Measurements from ENCODE around the gene GIGYF2. TPM values are rescaled to one million over a fixed set of nuclear protein-coding genes. Genes with fewer than 3 reads are reported as not detected.

Gene GIGYF2
- total RNA-seq, 1 experiment from 2014 or later = 68.3 TPM

GRCh38 chr2:232741972-232742371 lies 44.8 kb downstream of the GIGYF2 start:
- H3K36me3 ChIP-seq (ENCODE audit: control insufficient read depth, insufficient read depth, low read length) = peaks cover 1% of the 10 kb centered on the region; the same call in 1 of the 2 replicates
- no peak for DNase-seq (ENCODE audit: low read depth, low spot score)
- in situ Hi-C loops (cut with HindIII; ENCODE audit: low pct_unique_long_range_greater_than_20kb, low sequenced_read_pairs) (no loop called here), intact Hi-C loops (cut with micrococcal nuclease; ENCODE audit: unreplicated experiment) (no loop called here)
- no peaks in the 10 kb centered on the region for H3K9me3 ChIP-seq (ENCODE audit: control insufficient read depth, insufficient read depth, low read depth, low read length)
- no peak overlapping the region for H3K4me3 ChIP-seq (ENCODE audit: low read depth in 2 of 2, low read length in 2 of 2)
- POLR2A ChIA-PET = no interaction called here
- H3K4me1 ChIP-seq (ENCODE audit: control insufficient read depth, insufficient read depth, low read length) = peaks cover 10% of the 10 kb centered on the region; the same call in 1 of the 2 replicates
- no peak for ATAC-seq
- no peak overlapping the region for H3K27ac ChIP-seq (ENCODE audit: low read length)
- H3K27me3 ChIP-seq (ENCODE audit: control insufficient read depth, insufficient read depth, low read length) = no peaks in the 10 kb centered on the region
- CTCF ChIA-PET = no interaction called here
- TF ChIP-seq TCF7L2 (IDR thresholded peaks at IDR 0.05; ENCODE audit: low read depth, low read length) = no peak
- TF ChIP-seq POLR2AphosphoS5 (IDR thresholded peaks at IDR 0.05; ENCODE audit: low read depth, low read length) = no peak
- TF ChIP-seq REST (IDR thresholded peaks at IDR 0.05; ENCODE audit: insufficient read depth in 1 of 2, low read depth in 2 of 2, low read length in 1 of 2) = no peak
- no peak for TF ChIP-seq SIN3A (IDR thresholded peaks at IDR 0.05; ENCODE audit: borderline replicate concordance, insufficient read depth, low read depth, low read length)
- TF ChIP-seq CTCF (IDR thresholded peaks at IDR 0.05) = no peak
- no TSS peak for BruUV-seq (replicated peaks)

DNA sequence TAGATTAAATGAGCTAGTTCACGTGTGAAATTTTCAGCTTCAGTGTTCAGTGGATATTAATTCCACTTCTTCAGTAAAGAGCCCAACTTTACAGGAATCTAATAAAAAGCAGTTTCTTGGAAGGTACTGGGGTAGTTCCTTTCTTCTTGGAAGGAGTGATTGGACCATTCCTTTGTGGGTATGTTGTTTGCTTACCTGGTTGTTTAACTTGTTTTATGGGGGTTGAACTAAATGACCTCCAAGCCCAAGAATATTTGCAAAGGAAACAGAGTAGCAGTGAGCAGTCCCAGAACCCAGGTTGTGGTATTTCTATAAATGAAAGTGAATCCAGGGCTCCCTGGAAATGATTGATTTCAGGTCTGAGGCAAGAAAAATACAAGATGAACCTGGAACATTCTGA lies 47.8 kb downstream of the GIGYF2 start:
- ATAC-seq = 0 out of 2 replicates have a peak, but pooled peaks have one; percentile 65
- no peak overlapping the region for H3K27ac ChIP-seq (ENCODE audit: low read length)
- H3K4me3 ChIP-seq (ENCODE audit: low read depth in 2 of 2, low read length in 2 of 2) = no peak overlapping the region
- ChIA-PET POLR2A (no interaction called here), CTCF (no interaction called here)
- TF ChIP-seq TCF7L2 (IDR thresholded peaks at IDR 0.05; ENCODE audit: low read depth, low read length) (peak; percentile 81), REST (IDR thresholded peaks at IDR 0.05; ENCODE audit: insufficient read depth in 1 of 2, low read depth in 2 of 2, low read length in 1 of 2) (no peak), SIN3A (IDR thresholded peaks at IDR 0.05; ENCODE audit: borderline replicate concordance, insufficient read depth, low read depth, low read length) (no peak), CTCF (IDR thresholded peaks at IDR 0.05) (no peak), POLR2AphosphoS5 (IDR thresholded peaks at IDR 0.05; ENCODE audit: low read depth, low read length) (no peak)
- in situ Hi-C loops (cut with HindIII; ENCODE audit: low pct_unique_long_range_greater_than_20kb, low sequenced_read_pairs) (no loop called here), intact Hi-C loops (cut with micrococcal nuclease; ENCODE audit: unreplicated experiment) (no loop called here)
- no TSS peak for BruUV-seq (replicated peaks)
- H3K4me1 ChIP-seq (ENCODE audit: control insufficient read depth, insufficient read depth, low read length) = peaks cover 10% of the 10 kb centered on the region; the same call in 1 of the 2 replicates
- peaks cover 22% of the 10 kb centered on the region for H3K36me3 ChIP-seq (ENCODE audit: control insufficient read depth, insufficient read depth, low read length)
- H3K27me3 ChIP-seq (ENCODE audit: control insufficient read depth, insufficient read depth, low read length) = no peaks in the 10 kb centered on the region
- H3K9me3 ChIP-seq (ENCODE audit: control insufficient read depth, insufficient read depth, low read depth, low read length) = no peaks in the 10 kb centered on the region
- no peak for DNase-seq (ENCODE audit: low read depth, low spot score)
